HuH-7 (cell line): ENCODE data around the gene ZYX.
"Not testable (repeated sequence)": the region's sequence is repeated elsewhere in the genome, so short reads cannot be mapped to it uniquely, and the experiment has no call there.

ENCODE experiments used
- DNase-seq: peaks from one replicate; pipeline ENCODE4 v3.0.0; 2011; ENCODE audit warnings: low spot score

ZYX gene

GRCh38 chr7:143385891-143386781 is 5.0 kb downstream of the ZYX start:
- no peak for DNase-seq

DNA sequence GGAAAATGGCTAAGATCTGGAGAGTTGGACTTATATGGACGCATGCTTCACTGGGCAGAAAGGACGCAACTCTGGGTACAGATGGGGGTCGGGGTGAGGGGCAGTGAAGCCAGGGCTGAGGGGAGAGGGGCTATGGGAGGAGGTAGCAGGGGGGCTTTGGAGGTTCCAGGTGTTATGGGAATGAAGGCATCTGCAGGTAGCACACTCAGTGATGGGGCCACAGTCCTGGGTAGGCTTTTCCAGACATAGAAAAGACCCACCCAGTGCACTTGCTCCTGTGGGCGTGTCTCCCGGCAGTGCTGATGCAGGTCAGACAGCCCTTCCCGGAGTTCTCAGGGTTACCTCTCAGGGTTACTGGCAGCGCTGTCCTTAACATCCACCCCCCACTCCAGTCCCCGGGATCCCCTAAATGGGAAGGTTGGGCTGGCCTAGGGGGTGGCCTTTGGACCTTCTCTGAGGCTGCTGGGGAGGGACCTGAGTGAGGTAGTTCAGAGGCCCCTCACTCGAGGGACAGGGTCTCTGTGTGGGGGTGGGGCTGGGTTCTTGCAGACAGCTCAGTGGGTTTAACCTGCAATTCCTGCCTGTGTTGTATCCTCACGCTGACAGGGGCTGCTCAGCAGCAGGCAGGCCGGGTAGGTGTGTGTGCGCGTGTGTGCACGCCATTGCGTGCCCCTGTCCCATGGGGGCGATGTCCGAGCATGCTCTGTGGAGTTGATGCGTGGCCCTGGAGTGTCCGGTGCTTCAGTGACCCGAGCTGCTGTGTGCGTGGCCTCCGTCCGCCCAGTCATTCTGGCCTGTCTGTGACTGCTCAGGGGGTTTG is 6.2 kb downstream of the ZYX start:
- no peak for DNase-seq

DNA sequence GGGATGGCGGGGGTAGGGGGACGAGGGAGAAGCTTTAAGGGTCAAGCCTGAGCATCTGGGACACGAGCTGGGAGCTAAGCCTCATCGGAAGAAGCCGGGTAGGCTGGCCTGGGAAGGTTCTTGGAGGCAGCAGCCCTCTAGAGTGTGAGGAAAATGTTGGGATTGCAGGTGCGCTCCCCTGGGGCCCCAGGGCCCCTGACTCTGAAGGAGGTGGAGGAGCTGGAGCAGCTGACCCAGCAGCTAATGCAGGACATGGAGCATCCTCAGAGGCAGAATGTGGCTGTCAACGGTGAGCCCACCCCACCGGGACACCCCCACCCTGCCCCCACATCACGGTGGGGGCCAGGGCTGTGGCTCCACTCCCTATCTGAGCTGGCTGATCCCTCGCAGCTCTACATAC is 6.9 kb downstream of the ZYX start:
- DNase-seq = no peak

GRCh38 chr7:143388491-143389101 is 7.5 kb downstream of the ZYX start:
- DNase-seq = no peak

GRCh38 chr7:143389316-143390103 is 8.4 kb downstream of the ZYX start:
- DNase-seq = no peak

- DNase-seq = no peak
Measured at GRCh38 chr7:143390104-143390772, 9.1 kb downstream of the ZYX start.

GRCh38 chr7:143390773-143391317 is 9.7 kb downstream of the ZYX start:
- no peak for DNase-seq

DNA sequence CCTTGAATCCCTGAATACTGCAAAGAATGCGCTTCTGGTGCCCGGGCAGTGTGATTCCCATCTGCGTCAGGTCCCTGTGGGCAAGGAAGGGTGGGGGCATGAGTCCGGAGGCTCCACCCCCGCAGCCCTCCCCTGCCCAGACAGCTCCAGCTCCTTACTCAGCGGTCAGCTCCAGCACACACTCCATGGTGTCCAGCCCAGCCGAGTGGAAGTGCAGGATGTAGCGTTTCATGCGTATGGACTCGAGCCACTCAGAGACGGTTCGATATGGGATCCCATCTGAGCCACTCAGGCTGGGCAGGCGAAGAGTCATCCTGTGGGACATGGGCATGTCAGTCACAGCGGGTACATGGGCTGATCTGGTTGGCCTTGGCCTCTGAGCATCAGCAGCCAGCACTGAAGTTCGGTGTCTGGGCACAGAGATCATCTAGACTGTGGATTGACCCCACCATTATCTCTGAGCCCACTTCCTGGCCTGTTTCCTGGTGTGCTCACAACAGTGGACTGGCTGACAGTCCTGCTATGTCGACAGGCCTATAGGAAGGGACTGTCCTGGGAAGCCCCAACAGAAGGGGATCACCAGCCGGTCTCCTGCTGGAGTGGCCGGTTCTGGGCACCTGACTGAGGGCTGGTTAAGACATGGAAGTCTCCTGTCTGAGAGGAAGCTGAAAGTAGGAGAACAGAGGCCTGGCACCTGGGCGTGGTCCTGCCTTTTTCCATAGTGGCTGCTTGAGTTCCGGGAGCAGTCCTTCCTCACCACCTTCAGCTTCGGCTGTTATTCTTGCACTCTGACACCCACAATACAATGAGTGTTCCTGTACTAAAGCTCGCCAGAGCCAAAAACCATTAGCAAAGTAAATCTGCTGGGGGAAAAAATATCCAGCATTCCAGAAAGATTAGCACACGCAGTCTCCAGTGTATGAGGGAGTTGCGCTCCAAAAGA is 10.6 kb downstream of the ZYX start:
- DNase-seq = no peak

DNA sequence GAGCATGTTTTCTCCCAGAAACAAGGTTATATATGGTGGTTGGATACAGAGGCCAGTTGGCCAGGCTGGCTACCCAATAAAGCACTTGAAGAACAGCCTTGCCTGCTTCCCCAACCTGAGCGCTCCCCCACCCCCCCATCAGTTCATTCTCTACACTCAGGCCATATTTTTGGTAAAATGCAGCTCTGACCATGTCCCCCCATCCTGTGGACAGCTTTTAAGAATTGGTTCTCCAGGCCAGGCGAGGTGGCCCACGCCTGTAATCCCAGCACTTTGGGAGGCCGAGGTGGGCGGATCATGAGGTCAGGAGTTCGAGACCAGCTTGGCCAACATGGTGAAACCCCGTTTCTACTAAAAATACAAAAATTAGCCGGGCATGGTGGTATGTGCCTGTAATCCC is 11.3 kb downstream of the ZYX start:
- DNase-seq = not testable (repeated sequence)

- no peak for DNase-seq
Measured at GRCh38 chr7:143392875-143393266, 11.7 kb downstream of the ZYX start.

DNA sequence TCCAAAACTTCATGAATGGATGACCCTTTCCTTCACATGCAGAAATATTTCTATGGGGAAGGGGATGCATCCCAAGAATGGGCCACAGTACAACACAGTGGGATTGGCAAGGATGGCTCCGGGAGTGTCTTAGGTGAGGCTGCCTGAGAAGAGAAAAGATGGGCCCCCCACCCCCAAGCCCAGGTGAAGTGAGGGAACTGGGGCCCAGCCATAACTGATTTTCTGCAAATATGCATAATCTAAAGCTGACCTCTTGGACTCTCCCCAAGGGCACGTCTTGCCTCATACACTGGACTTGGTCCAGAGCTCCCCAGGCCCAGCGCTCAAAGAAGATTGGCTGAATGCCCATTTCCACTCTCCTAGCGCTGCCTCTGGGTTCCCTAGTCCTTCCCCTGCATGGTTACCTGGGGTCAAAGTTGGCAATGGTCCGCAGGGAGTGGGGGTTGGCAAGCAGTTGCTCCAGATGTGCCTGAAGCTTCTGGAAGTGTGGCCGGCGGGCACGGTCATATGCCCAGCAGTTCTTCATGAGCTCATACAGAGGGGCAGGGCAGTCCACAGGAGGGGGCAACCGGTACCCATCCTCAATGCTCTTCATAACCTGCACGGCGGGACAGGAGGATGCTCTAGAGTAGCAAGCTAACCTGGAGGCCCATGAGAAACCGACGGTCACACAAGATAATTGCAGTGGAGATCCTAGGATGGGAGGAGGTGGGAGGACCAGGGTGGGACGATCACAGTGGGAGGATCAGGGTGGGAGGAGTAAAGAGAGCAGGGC is 12.3 kb downstream of the ZYX start:
- DNase-seq = peak; percentile 76

DNA sequence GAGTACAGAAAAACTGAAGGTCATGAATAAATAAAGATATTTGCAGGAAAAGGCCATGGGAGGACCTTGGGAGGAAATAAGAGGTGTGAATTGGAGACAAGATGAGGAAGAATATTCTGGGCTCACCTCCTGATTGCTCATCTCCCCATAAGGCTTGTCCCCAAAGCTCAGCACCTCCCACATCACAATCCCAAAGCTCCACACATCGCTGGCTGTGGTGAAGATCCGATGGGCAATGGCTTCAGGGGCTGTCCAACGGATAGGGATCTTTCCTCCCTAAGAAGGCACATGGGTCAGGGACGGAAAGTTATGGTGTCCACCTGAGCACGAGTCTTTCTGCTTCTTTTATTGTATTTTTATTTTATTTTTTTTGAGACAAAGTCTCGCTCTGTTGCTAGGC is 12.9 kb downstream of the ZYX start:
- no peak for DNase-seq

DNA sequence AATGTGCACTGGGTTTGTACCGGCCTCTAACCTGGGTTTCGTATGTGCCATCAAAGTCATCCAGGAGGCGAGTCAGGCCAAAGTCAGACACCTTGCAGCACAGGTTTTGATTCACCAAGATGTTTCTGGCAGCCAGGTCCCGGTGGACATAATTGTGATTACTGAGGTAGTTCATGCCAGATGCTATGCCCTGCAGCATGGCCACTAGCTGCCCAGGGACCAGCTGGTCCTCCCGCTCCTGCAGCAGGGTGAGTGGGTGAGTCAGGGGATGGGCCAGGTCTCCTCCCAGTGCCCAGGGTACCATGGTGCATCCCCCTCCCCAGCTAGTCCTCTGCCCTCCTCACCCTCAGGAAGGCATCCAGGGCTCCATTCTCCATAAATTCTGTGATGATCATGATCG is 13.6 kb downstream of the ZYX start:
- DNase-seq = no peak

GRCh38 chr7:143395187-143396149 is 14.3 kb downstream of the ZYX start:
- DNase-seq = peak; percentile 89

DNA sequence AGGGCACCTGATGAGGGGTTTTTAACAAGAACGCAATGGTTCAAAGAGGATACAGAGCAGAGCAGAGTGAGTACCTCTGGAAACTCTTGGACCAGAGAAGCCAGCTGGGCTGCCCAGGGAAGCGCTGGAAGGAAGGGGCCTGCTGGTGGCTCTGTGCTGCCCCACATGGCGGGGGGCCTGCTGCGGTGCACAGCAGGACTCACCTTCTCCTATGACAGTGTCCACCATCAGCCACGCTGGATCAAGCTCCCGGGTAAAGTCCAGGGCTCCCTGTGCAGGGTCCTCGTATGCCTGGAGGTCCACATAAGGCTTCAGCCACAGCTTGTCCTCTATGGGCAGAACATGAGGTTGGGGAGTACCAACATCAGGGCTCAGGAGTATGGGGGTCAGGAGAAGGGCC is 15.0 kb downstream of the ZYX start:
- no peak for DNase-seq

DNA sequence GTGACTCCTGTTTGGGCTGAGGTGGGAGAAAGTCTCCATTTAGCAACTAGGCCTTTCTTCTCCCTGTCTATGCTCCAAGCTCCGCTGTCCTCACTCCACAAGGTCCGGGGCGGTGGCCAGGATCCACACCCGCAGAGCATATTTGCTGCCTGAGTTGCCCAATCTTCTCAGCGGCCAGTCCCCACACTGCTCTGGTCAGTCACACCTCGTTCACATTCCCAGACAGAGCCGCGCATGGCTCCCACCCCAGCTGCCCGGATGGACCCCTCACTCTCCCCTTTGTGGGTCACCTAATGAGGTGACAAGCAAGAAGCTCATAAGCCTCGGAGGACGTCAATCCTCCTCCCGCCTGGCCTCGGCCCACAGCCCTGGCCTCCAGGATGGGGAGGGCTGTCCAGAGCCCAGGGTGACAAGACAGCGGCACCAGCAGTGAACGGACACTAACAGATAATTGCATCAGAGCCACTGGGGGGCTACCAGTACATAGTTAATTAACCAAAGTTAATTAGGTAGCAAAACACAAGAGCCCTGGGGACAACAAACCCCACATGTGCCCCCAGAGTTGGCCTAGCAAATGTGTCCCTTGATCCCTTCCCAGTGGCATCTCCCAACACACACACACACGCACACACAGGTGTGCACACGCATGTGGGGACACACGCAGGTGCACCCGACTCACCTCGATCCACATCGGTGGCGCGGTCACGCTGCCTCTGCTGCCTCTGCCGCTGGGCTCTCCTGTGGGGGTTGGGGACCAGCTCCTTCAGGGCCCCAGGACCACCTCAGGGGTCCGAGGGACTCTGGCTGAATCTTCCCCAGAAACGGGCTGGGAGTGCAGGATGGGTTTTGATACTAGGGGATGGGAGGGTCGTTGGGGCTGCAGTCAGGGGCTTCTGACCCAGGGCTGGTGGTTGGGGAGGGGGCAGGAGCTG is 15.7 kb downstream of the ZYX start:
- DNase-seq = peak; percentile 68
